Measurements from ENCODE around the gene RPUSD3.

DNA sequence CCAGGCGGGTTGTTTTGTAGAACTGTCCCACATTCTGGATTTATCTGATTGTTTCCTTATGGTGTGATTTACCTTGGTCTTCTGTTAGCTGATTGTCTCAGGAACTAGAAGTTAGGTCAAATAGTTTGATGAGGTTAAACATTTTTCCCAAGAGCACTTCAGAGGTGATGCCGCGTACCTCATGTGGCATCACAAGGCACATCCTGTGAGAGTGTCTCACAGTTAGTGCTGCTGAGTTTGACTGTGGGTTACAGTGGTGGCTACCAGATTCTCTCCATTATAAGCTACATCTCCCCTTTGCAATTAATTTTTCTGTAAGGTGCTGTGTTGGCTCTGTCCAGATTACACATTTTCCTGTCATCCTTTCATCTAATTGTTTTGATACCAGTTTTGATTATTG, 12.6 kb downstream of the RPUSD3 start:
- TF ChIP-seq, protein P1, sequence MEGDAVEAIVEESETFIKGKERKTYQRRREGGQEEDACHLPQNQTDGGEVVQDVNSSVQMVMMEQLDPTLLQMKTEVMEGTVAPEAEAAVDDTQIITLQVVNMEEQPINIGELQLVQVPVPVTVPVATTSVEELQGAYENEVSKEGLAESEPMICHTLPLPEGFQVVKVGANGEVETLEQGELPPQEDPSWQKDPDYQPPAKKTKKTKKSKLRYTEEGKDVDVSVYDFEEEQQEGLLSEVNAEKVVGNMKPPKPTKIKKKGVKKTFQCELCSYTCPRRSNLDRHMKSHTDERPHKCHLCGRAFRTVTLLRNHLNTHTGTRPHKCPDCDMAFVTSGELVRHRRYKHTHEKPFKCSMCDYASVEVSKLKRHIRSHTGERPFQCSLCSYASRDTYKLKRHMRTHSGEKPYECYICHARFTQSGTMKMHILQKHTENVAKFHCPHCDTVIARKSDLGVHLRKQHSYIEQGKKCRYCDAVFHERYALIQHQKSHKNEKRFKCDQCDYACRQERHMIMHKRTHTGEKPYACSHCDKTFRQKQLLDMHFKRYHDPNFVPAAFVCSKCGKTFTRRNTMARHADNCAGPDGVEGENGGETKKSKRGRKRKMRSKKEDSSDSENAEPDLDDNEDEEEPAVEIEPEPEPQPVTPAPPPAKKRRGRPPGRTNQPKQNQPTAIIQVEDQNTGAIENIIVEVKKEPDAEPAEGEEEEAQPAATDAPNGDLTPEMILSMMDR (IDR thresholded peaks at IDR 0.05; ENCODE audit: low read length): no peak
- no peak for TF ChIP-seq EZH2phosphoT487 (IDR thresholded peaks at IDR 0.05; ENCODE audit: low read length)
- TF ChIP-seq EZH2 (optimal IDR thresholded peaks at IDR 0.05; ENCODE audit: low read depth, low read length): no peak

All from MM.1S (cell line).